Measurements from ENCODE around the gene COIL.
A peak's percentile ranks its signal among the peaks of the same experiment; 100 is the strongest.

The COIL gene

GRCh38 chr17:56910509-56911235 lies 50.2 kb downstream of the COIL start:
- H3K79me2 ChIP-seq (ENCODE audit: control insufficient read depth, insufficient read depth, low read length, unreplicated experiment) = peaks cover 84% of the 10 kb centered on the region
- no peak overlapping the region for H3K27ac ChIP-seq (ENCODE audit: low read depth, low read length)
- H3K4me1 ChIP-seq (ENCODE audit: control insufficient read depth, insufficient read depth, low read length, unreplicated experiment) = peaks cover 32% of the 10 kb centered on the region
- H3K27me3 ChIP-seq (ENCODE audit: insufficient read depth, low read length) = no peaks in the 10 kb centered on the region
- peaks cover 45% of the 10 kb centered on the region for H3K36me3 ChIP-seq (ENCODE audit: insufficient read depth, low read length)
- H3K4me3 ChIP-seq (ENCODE audit: low read depth, low read length) = peak overlapping the region; percentile 68
- no peak overlapping the region for H2AFZ ChIP-seq (ENCODE audit: low read length, unreplicated experiment)

- Histone ChIP-seq H3K4me3 (ENCODE audit: low read depth, low read length) (peak overlapping the region; percentile 68), H2AFZ (ENCODE audit: low read length, unreplicated experiment) (no peak overlapping the region), H3K27me3 (ENCODE audit: insufficient read depth, low read length) (no peaks in the 10 kb centered on the region), H3K79me2 (ENCODE audit: control insufficient read depth, insufficient read depth, low read length, unreplicated experiment) (peaks cover 82% of the 10 kb centered on the region), H3K4me1 (ENCODE audit: control insufficient read depth, insufficient read depth, low read length, unreplicated experiment) (peaks cover 32% of the 10 kb centered on the region), H3K36me3 (ENCODE audit: insufficient read depth, low read length) (peaks cover 47% of the 10 kb centered on the region), H3K27ac (ENCODE audit: low read depth, low read length) (no peak overlapping the region)
These were observed 50.9 kb downstream of the COIL start for GRCh38 chr17:56909742-56910508.

- peaks cover 32% of the 10 kb centered on the region for H3K4me1 ChIP-seq (ENCODE audit: control insufficient read depth, insufficient read depth, low read length, unreplicated experiment)
- H3K27ac ChIP-seq (ENCODE audit: low read depth, low read length) = no peak overlapping the region
- H3K36me3 ChIP-seq (ENCODE audit: insufficient read depth, low read length) = peaks cover 62% of the 10 kb centered on the region
- H3K27me3 ChIP-seq (ENCODE audit: insufficient read depth, low read length) = no peaks in the 10 kb centered on the region
- H3K79me2 ChIP-seq (ENCODE audit: control insufficient read depth, insufficient read depth, low read length, unreplicated experiment) = peaks cover 75% of the 10 kb centered on the region
- no peak overlapping the region for H3K4me3 ChIP-seq (ENCODE audit: low read depth, low read length)
- no peak overlapping the region for H2AFZ ChIP-seq (ENCODE audit: low read length, unreplicated experiment)
These were observed 52.8 kb downstream of the COIL start for GRCh38 chr17:56908001-56908542.

GRCh38 chr17:56903560-56903959 lies 57.3 kb downstream of the COIL start:
- peaks cover 70% of the 10 kb centered on the region for H3K79me2 ChIP-seq (ENCODE audit: control insufficient read depth, insufficient read depth, low read length, unreplicated experiment)

GRCh38 chr17:56902348-56902747 lies 58.5 kb downstream of the COIL start:
- Histone ChIP-seq H3K4me3 (ENCODE audit: low read depth, low read length) (no peak overlapping the region; the same call in 1 of the 2 replicates), H3K27me3 (ENCODE audit: insufficient read depth, low read length) (no peaks in the 10 kb centered on the region), H2AFZ (ENCODE audit: low read length, unreplicated experiment) (no peak overlapping the region), H3K36me3 (ENCODE audit: insufficient read depth, low read length) (peaks cover 74% of the 10 kb centered on the region), H3K27ac (ENCODE audit: low read depth, low read length) (peak overlapping the region; percentile 72), H3K79me2 (ENCODE audit: control insufficient read depth, insufficient read depth, low read length, unreplicated experiment) (peaks cover 68% of the 10 kb centered on the region), H3K4me1 (ENCODE audit: control insufficient read depth, insufficient read depth, low read length, unreplicated experiment) (peaks cover 31% of the 10 kb centered on the region)

More at GRCh38 chr17:56903560-56903959, 57.3 kb downstream of the COIL start:
- no peak overlapping the region for H2AFZ ChIP-seq (ENCODE audit: low read length, unreplicated experiment)
- peaks cover 74% of the 10 kb centered on the region for H3K36me3 ChIP-seq (ENCODE audit: insufficient read depth, low read length)
- no peak overlapping the region for H3K27ac ChIP-seq (ENCODE audit: low read depth, low read length)
- H3K4me1 ChIP-seq (ENCODE audit: control insufficient read depth, insufficient read depth, low read length, unreplicated experiment) = peaks cover 37% of the 10 kb centered on the region
- H3K4me3 ChIP-seq (ENCODE audit: low read depth, low read length) = no peak overlapping the region
- H3K27me3 ChIP-seq (ENCODE audit: insufficient read depth, low read length) = no peaks in the 10 kb centered on the region

GRCh38 chr17:56899403-56899802 lies 61.4 kb downstream of the COIL start:
- H3K4me3 ChIP-seq (ENCODE audit: low read depth, low read length) = no peak overlapping the region
- H3K36me3 ChIP-seq (ENCODE audit: insufficient read depth, low read length) = peaks cover 73% of the 10 kb centered on the region
- no peak overlapping the region for H2AFZ ChIP-seq (ENCODE audit: low read length, unreplicated experiment)
- peaks cover 62% of the 10 kb centered on the region for H3K79me2 ChIP-seq (ENCODE audit: control insufficient read depth, insufficient read depth, low read length, unreplicated experiment)
- no peaks in the 10 kb centered on the region for H3K27me3 ChIP-seq (ENCODE audit: insufficient read depth, low read length)
- no peak overlapping the region for H3K27ac ChIP-seq (ENCODE audit: low read depth, low read length)
- peaks cover 31% of the 10 kb centered on the region for H3K4me1 ChIP-seq (ENCODE audit: control insufficient read depth, insufficient read depth, low read length, unreplicated experiment)

- Histone ChIP-seq H2AFZ (ENCODE audit: low read length, unreplicated experiment) (no peak overlapping the region), H3K27me3 (ENCODE audit: insufficient read depth, low read length) (no peaks in the 10 kb centered on the region), H3K27ac (ENCODE audit: low read depth, low read length) (no peak overlapping the region), H3K79me2 (ENCODE audit: control insufficient read depth, insufficient read depth, low read length, unreplicated experiment) (peaks cover 59% of the 10 kb centered on the region), H3K4me3 (ENCODE audit: low read depth, low read length) (no peak overlapping the region), H3K36me3 (ENCODE audit: insufficient read depth, low read length) (peaks cover 72% of the 10 kb centered on the region), H3K4me1 (ENCODE audit: control insufficient read depth, insufficient read depth, low read length, unreplicated experiment) (peaks cover 31% of the 10 kb centered on the region)
These were observed 62.0 kb downstream of the COIL start for GRCh38 chr17:56898874-56899273.

- peaks cover 30% of the 10 kb centered on the region for H3K4me1 ChIP-seq (ENCODE audit: control insufficient read depth, insufficient read depth, low read length, unreplicated experiment)
These were observed 63.0 kb downstream of the COIL start for GRCh38 chr17:56897646-56898424.

GRCh38 chr17:56896968-56897359 lies 63.9 kb downstream of the COIL start:
- Histone ChIP-seq H3K27ac (ENCODE audit: low read depth, low read length) (no peak overlapping the region), H3K4me1 (ENCODE audit: control insufficient read depth, insufficient read depth, low read length, unreplicated experiment) (peaks cover 22% of the 10 kb centered on the region), H3K27me3 (ENCODE audit: insufficient read depth, low read length) (no peaks in the 10 kb centered on the region), H3K79me2 (ENCODE audit: control insufficient read depth, insufficient read depth, low read length, unreplicated experiment) (peaks cover 51% of the 10 kb centered on the region), H2AFZ (ENCODE audit: low read length, unreplicated experiment) (no peak overlapping the region), H3K36me3 (ENCODE audit: insufficient read depth, low read length) (peaks cover 83% of the 10 kb centered on the region), H3K4me3 (ENCODE audit: low read depth, low read length) (no peak overlapping the region)

More at GRCh38 chr17:56897646-56898424, 63.0 kb downstream of the COIL start:
- H3K79me2 ChIP-seq (ENCODE audit: control insufficient read depth, insufficient read depth, low read length, unreplicated experiment) = peaks cover 57% of the 10 kb centered on the region
- H3K27ac ChIP-seq (ENCODE audit: low read depth, low read length) = no peak overlapping the region
- H2AFZ ChIP-seq (ENCODE audit: low read length, unreplicated experiment) = no peak overlapping the region
- no peak overlapping the region for H3K4me3 ChIP-seq (ENCODE audit: low read depth, low read length)
- H3K27me3 ChIP-seq (ENCODE audit: insufficient read depth, low read length) = no peaks in the 10 kb centered on the region
- peaks cover 77% of the 10 kb centered on the region for H3K36me3 ChIP-seq (ENCODE audit: insufficient read depth, low read length)

GRCh38 chr17:56896217-56896967 lies 64.5 kb downstream of the COIL start:
- H3K36me3 ChIP-seq (ENCODE audit: insufficient read depth, low read length) = peaks cover 83% of the 10 kb centered on the region

More at GRCh38 chr17:56896217-56896967, 64.5 kb downstream of the COIL start:
- no peaks in the 10 kb centered on the region for H3K27me3 ChIP-seq (ENCODE audit: insufficient read depth, low read length)
- H3K4me1 ChIP-seq (ENCODE audit: control insufficient read depth, insufficient read depth, low read length, unreplicated experiment) = peaks cover 16% of the 10 kb centered on the region
- H3K79me2 ChIP-seq (ENCODE audit: control insufficient read depth, insufficient read depth, low read length, unreplicated experiment) = peaks cover 45% of the 10 kb centered on the region
- no peak overlapping the region for H3K27ac ChIP-seq (ENCODE audit: low read depth, low read length)
- H2AFZ ChIP-seq (ENCODE audit: low read length, unreplicated experiment) = no peak overlapping the region
- H3K4me3 ChIP-seq (ENCODE audit: low read depth, low read length) = no peak overlapping the region

Measured in ACC112 (cell line).